Fibroblast of lung (primary cell): Measurements from ENCODE around the gene PRELP. TPM values are rescaled to one million over a fixed set of nuclear protein-coding genes. Genes with fewer than 3 reads are reported as not detected.

Source experiments
- DNase-seq, 2 donors: peaks; one replicate each; pipeline versions ENCODE4 v3.0.0 to v3.0.0-alpha.2; 2010; ENCODE audit warnings: low read depth in 2 of 2
- H2AFZ ChIP-seq: 2 replicates; pipeline ENCODE4 v1.5.1; 2012; ENCODE audit warnings: low read length, control low read depth, inconsistent platforms
- H3K27ac ChIP-seq: 2 replicates; pipeline ENCODE4 v1.5.1; 2011; ENCODE audit warnings: low read length, control low read depth; ENCODE audit not compliant: insufficient read depth
- H3K27me3 ChIP-seq: 2 replicates; pipeline ENCODE4 v1.5.1; 2011; ENCODE audit warnings: mild to moderate bottlenecking, low read length; ENCODE audit not compliant: control insufficient read depth, insufficient read depth
- H3K36me3 ChIP-seq: 2 replicates; pipeline ENCODE4 v1.5.1; 2011; ENCODE audit warnings: low read length; ENCODE audit not compliant: control insufficient read depth, insufficient read depth
- H3K4me1 ChIP-seq: 2 replicates; pipeline ENCODE4 v1.5.1; 2011; ENCODE audit warnings: low read length; ENCODE audit not compliant: control insufficient read depth, insufficient read depth; ENCODE audit errors: extremely low read depth
- H3K4me2 ChIP-seq: 2 replicates; pipeline ENCODE4 v1.5.1; 2011; ENCODE audit warnings: low read length, control low read depth; ENCODE audit not compliant: insufficient read depth; ENCODE audit errors: extremely low read depth
- H3K4me3 ChIP-seq, 4 experiments: fragments of 200-600 bp in 1 of 4; sonication (generic) in 1 of 4; replicated peaks in 1 of 4; 2 replicates each; pipeline ENCODE4 v1.5.1; 2011 to 2016; ENCODE audit warnings: low read length in 4 of 4, low read depth in 3 of 4, mild to moderate bottlenecking in 3 of 4, control low read depth in 2 of 4, inconsistent platforms in 1 of 4, mixed read lengths in 1 of 4; ENCODE audit not compliant: insufficient read depth in 1 of 4; ENCODE audit errors: control extremely low read depth in 1 of 4
- H3K79me2 ChIP-seq: 2 replicates; pipeline ENCODE4 v1.5.1; 2012; ENCODE audit warnings: mild to moderate bottlenecking, low read length, inconsistent platforms; ENCODE audit not compliant: control insufficient read depth, insufficient read depth
- H3K9ac ChIP-seq: 2 replicates; pipeline ENCODE4 v1.5.1; 2011; ENCODE audit warnings: mild to moderate bottlenecking, low read length, control low read depth; ENCODE audit not compliant: insufficient read depth
- H3K9me3 ChIP-seq: 2 replicates; pipeline ENCODE4 v1.5.1; 2012; ENCODE audit warnings: low read depth, low read length; ENCODE audit not compliant: control insufficient read depth, insufficient read depth
- H4K20me1 ChIP-seq: 2 replicates; pipeline ENCODE4 v1.5.1; 2011; ENCODE audit warnings: low read length; ENCODE audit not compliant: control insufficient read depth, insufficient read depth; ENCODE audit errors: extremely low read depth
- EZH2 ChIP-seq: IDR thresholded peaks from 2 replicates; pipeline ENCODE4 v1.5.1; 2012; ENCODE audit warnings: low read length, control low read depth, mild to moderate bottlenecking; ENCODE audit errors: missing control alignments
- polyA plus RNA-seq, 2 donors: library from polyadenylated mRNA; depleted of rRNA in 1 of 2; stranded (reverse) in 1 of 2; unstranded in 1 of 2; fragments of >200 nt; gene quantifications; 2 replicates each; pipeline ENCODE4 v1.2.1, GENCODE V29; 2011 to 2012; ENCODE audit warnings: missing spikeins in 1 of 2
- total RNA-seq: library from RNA; depleted of rRNA; stranded (reverse); fragments of >200 nt; gene quantifications from 2 replicates; pipeline ENCODE4 v1.2.1, GENCODE V29; 2014
- TF ChIP-seq, protein P1 (sequence below), 2 donors: IDR thresholded peaks in 1 of 2; conservative IDR thresholded peaks in 1 of 2; 1 replicate in 1 of 2; 2 replicates in 1 of 2; pipeline ENCODE4 v1.5.1; 2011 to 2012; ENCODE audit warnings: low read length in 2 of 2, control low read depth in 1 of 2, inconsistent platforms in 1 of 2, low read depth in 1 of 2, mild to moderate bottlenecking in 1 of 2

The PRELP gene
- total and polyA plus RNA-seq, 2 donors (not counting 1 experiment from before 2014, with no cell fraction given): 4.5 to 13.9 TPM

DNA sequence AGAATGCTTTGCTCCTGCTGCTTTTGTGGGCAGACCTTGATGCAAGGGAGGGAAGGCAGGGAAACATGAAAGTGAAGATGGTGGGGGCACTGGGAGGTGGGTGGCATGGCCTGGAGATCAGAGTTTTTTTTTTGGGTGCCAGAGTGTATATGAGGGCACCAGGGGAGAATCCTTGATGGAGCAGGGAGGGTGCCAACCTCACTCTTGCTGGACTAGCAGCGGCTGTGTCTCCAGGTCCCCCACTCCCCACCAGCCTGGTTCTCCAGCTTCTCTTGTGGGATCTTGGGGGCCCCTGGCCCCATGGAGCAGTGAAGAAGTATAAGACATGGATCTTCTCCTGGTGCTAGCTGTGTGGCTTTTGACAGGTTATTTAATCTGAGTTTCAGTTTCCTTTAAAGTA, 13.5 kb upstream of the PRELP start:
- Histone ChIP-seq H3K79me2 (no peaks in the 10 kb centered on the region), H3K4me1 (peaks cover 27% of the 10 kb centered on the region), H3K9me3 (no peaks in the 10 kb centered on the region), H3K27ac (no peak overlapping the region), H3K4me3 (no peak overlapping the region), H3K36me3 (no peaks in the 10 kb centered on the region), H4K20me1 (no peaks in the 10 kb centered on the region), H2AFZ (no peak overlapping the region), H3K4me2 (no peak overlapping the region), H3K27me3 (no peaks in the 10 kb centered on the region), H3K9ac (no peak overlapping the region)
- no peak for DNase-seq
- TF ChIP-seq, protein P1, sequence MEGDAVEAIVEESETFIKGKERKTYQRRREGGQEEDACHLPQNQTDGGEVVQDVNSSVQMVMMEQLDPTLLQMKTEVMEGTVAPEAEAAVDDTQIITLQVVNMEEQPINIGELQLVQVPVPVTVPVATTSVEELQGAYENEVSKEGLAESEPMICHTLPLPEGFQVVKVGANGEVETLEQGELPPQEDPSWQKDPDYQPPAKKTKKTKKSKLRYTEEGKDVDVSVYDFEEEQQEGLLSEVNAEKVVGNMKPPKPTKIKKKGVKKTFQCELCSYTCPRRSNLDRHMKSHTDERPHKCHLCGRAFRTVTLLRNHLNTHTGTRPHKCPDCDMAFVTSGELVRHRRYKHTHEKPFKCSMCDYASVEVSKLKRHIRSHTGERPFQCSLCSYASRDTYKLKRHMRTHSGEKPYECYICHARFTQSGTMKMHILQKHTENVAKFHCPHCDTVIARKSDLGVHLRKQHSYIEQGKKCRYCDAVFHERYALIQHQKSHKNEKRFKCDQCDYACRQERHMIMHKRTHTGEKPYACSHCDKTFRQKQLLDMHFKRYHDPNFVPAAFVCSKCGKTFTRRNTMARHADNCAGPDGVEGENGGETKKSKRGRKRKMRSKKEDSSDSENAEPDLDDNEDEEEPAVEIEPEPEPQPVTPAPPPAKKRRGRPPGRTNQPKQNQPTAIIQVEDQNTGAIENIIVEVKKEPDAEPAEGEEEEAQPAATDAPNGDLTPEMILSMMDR (conservative IDR thresholded peaks at IDR 0.05 in 1 of 2, IDR thresholded peaks at IDR 0.05 in 1 of 2; ENCODE audit: low read depth in 1 of 2, low read length in 2 of 2): no peak
- no peak for TF ChIP-seq EZH2

DNA sequence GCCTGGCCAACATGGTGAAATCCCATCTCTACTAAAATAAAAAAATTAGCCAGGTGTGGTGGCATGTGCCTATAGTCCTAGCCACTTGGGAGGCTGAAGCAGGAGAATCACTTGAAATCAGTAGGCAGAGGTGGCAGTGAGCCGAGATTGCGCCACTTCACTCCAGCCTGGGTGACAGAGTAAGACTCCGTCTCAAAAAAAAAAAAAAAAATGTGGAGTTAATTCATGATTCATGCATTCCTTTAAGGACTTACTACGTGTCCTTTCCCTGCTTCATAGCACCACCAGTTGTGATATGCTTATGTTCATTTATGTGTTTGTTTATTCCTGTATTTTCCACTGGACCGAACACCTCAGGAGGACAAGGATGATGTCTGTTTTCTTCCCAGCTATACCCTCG, 12.7 kb upstream of the PRELP start:
- H3K9ac ChIP-seq: no peak overlapping the region
- peak overlapping the region; percentile 44 for H3K27ac ChIP-seq
- peaks cover 27% of the 10 kb centered on the region for H3K4me1 ChIP-seq
- peak; percentile 73 to 85 for DNase-seq
- H3K36me3 ChIP-seq: no peaks in the 10 kb centered on the region
- H3K4me3 ChIP-seq: no peak overlapping the region
- no peaks in the 10 kb centered on the region for H3K9me3 ChIP-seq
- no peaks in the 10 kb centered on the region for H3K27me3 ChIP-seq
- no peaks in the 10 kb centered on the region for H4K20me1 ChIP-seq
- H3K4me2 ChIP-seq: no peak overlapping the region
- H2AFZ ChIP-seq: no peak overlapping the region
- H3K79me2 ChIP-seq: no peaks in the 10 kb centered on the region
- TF ChIP-seq, protein P1 (conservative IDR thresholded peaks at IDR 0.05 in 1 of 2, IDR thresholded peaks at IDR 0.05 in 1 of 2; ENCODE audit: low read depth in 1 of 2, low read length in 2 of 2): no peak
- TF ChIP-seq EZH2: no peak

DNA sequence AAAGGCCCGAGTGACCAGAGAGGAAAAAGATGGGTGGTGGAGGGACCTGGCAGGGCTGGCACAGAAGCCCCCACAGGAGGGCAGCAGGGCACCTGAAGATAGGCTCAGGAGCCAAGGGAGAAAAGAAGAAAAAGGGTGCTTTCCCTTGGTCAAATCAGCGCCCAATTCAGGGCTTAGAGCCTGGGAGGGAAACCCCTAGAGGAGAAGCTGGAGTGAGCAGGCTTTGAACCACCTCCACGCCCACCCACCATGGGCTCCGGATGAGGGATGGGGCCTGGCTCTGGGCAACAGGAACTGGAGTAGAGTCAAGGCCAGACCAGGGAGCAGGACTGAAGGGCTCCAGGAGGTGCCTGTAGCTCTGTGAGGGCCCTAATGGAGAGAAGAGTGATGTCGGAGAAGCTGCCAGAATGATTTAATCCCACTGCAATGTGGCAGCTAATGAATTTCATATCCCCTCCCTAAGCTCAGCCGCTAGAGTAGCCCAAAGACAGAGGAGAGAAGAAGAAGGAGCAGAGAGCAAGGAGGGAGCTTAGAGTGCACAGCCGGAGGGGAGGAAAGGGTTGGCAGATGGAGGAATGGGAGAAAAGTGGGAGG, 12.0 kb upstream of the PRELP start:
- Histone ChIP-seq H3K79me2 (no peaks in the 10 kb centered on the region), H3K27me3 (no peaks in the 10 kb centered on the region), H3K9ac (no peak overlapping the region), H3K4me3 (no peak overlapping the region), H2AFZ (peak overlapping the region; percentile 46), H3K4me2 (peak overlapping the region; percentile 41), H4K20me1 (no peaks in the 10 kb centered on the region), H3K4me1 (peaks cover 27% of the 10 kb centered on the region), H3K9me3 (no peaks in the 10 kb centered on the region), H3K27ac (peak overlapping the region; percentile 44), H3K36me3 (no peaks in the 10 kb centered on the region)
- TF ChIP-seq, protein P1 (conservative IDR thresholded peaks at IDR 0.05 in 1 of 2, IDR thresholded peaks at IDR 0.05 in 1 of 2; ENCODE audit: low read depth in 1 of 2, low read length in 2 of 2): peak in 1 of 2 donors; percentile 17
- no peak for TF ChIP-seq EZH2
- peak; percentile 60 to 80 for DNase-seq
